Motor neuron (in vitro differentiated cells): ENCODE measurements around the gene MRPS18B. TPM values are rescaled to one million over a fixed set of nuclear protein-coding genes. Genes with fewer than 3 reads are reported as not detected.

Experiments
- ATAC-seq, 8 experiments: fragments of 200-7000 bp; cut with Tn5 transposase; replicated peaks in 6 of 8; 2 replicates each; pipeline ENCODE4 v1.8.0; 2021; ENCODE audit warnings: mild to moderate bottlenecking in 8 of 8, moderate library complexity in 8 of 8
- H3K27ac ChIP-seq, 2 donors: fragments of 250-450 bp; sonication (Bioruptor Pico); 2 replicates each; pipeline ENCODE4 v1.9.0; 2021; ENCODE audit warnings: antibody characterized with exemption in 2 of 2, mild to moderate bottlenecking in 2 of 2, moderate library complexity in 1 of 2
- H3K4me1 ChIP-seq, 2 donors: fragments of 250-450 bp; sonication (Bioruptor Pico); replicated peaks in 1 of 2; 2 replicates each; pipeline ENCODE4 v1.6.1; 2021; ENCODE audit warnings: antibody characterized with exemption in 2 of 2, mild to moderate bottlenecking in 2 of 2, moderate library complexity in 1 of 2
- H3K4me3 ChIP-seq, 5 donors: fragments of 250-450 bp; sonication (Bioruptor Pico); 2 replicates each; pipeline ENCODE4 v1.9.0; 2021; ENCODE audit warnings: antibody characterized with exemption in 5 of 5, mild to moderate bottlenecking in 5 of 5, moderate library complexity in 4 of 5
- WGBS, 10 experiments: fragments of 450-650 bp; shearing (Covaris generic); methylation state at CpG; one replicate each; pipeline ENCODE4 v1.0.0; 2022; 5-methylcytosine and 5-hydroxymethylcytosine counted together
- in situ Hi-C, 9 experiments: fragments of 400-800 bp; cut with MboI; loops; one replicate each; pipeline ENCODE4 v1.15.0; 2021; ENCODE audit warnings: low sequenced_read_pairs in 9 of 9, low pct_unique_long_range_greater_than_20kb in 2 of 9; ENCODE audit not compliant: unreplicated experiment in 9 of 9
- total RNA-seq, 8 experiments: library from RNA; unstranded; fragments of 300-600 nt; gene quantifications; 2 replicates each; pipeline versions ENCODE4 v1.2.3 to v1.2.4, GENCODE V29; 2022

Gene MRPS18B
- total RNA-seq, 8 experiments from 2014 or later, result 56.0 to 105 (median 62.8) TPM

GRCh38 chr6:30612687-30613248 lies 4.9 kb upstream of the MRPS18B start:
- Histone ChIP-seq H3K4me1 (peaks cover 10 to 17% of the 10 kb centered on the region in 2 donors), H3K4me3 (no peak overlapping the region), H3K27ac (no peak overlapping the region)
- in situ Hi-C loops, result no loop called here
- no peak for ATAC-seq
- WGBS, 10 experiments, result 0 to 100% (median 82%) methylated on average over 1 to 6 of the region's 6 CpGs

GRCh38 chr6:30613251-30614043 lies 4.2 kb upstream of the MRPS18B start:
- in situ Hi-C loops, result no loop called here
- Histone ChIP-seq H3K4me3 (peak overlapping the region in 2 of 5 donors; percentile 86 to 99), H3K27ac (no peak overlapping the region), H3K4me1 (peaks cover 10 to 19% of the 10 kb centered on the region in 2 donors)
- no peak for ATAC-seq

GRCh38 chr6:30614044-30614842 lies 3.4 kb upstream of the MRPS18B start:
- Histone ChIP-seq H3K4me3 (peak overlapping the region; percentile 73 to 99 (median 86)), H3K27ac (peak overlapping the region; percentile 67 to 96), H3K4me1 (peaks cover 10 to 23% of the 10 kb centered on the region in 2 donors)
- in situ Hi-C loops, result no loop called here
- 9 to 100% (median 63%) methylated on average over 1 to 8 of the region's 8 CpGs for WGBS, 10 experiments
- ATAC-seq, result no peak

- H3K4me3 ChIP-seq, result peak overlapping the region; percentile 73 to 99 (median 86)
- H3K4me1 ChIP-seq, result peaks cover 10 to 23% of the 10 kb centered on the region in 2 donors
- 0 to 4% (median 0%) methylated on average over 1 to 6 of the region's 6 CpGs; no CpG with 5 or more reads in 1 of the 10 experiments for WGBS, 10 experiments
- peak overlapping the region; percentile 96 to 99 for H3K27ac ChIP-seq
- peak; percentile 27 to 63 (median 58) for ATAC-seq
- in situ Hi-C loops, result no loop called here
Measured at GRCh38 chr6:30614843-30615218, 2.8 kb upstream of the MRPS18B start.

GRCh38 chr6:30615219-30615957 lies 2.3 kb upstream of the MRPS18B start:
- 0 to 3% (median 0%) methylated on average over 2 to 10 of the region's 10 CpGs for WGBS, 10 experiments
- peak in 4 of 8 experiments; percentile 0 to 7 (median 2) for ATAC-seq
- H3K4me1 ChIP-seq, result peaks cover 10 to 23% of the 10 kb centered on the region in 2 donors
- peak overlapping the region; percentile 73 to 99 (median 86) for H3K4me3 ChIP-seq
- H3K27ac ChIP-seq, result peak overlapping the region; percentile 96 to 99
- in situ Hi-C loops, result no loop called here

- 0 to 20% (median 0%) methylated on average over 2 to 10 of the region's 10 CpGs; no CpG with 5 or more reads in 1 of the 10 experiments for WGBS, 10 experiments
- Histone ChIP-seq H3K4me3 (peak overlapping the region; percentile 73 to 99 (median 86)), H3K4me1 (peaks cover 10 to 23% of the 10 kb centered on the region in 2 donors), H3K27ac (peak overlapping the region; percentile 96 to 99)
- in situ Hi-C loops, result no loop called here
- no peak for ATAC-seq
Measured at GRCh38 chr6:30615958-30616810, 1.5 kb upstream of the MRPS18B start.

GRCh38 chr6:30616811-30617564 lies 652 bp upstream of the MRPS18B start, which contains the start of gene PPP1R10:
Gene PPP1R10 (minus strand): TSS chr6:30617243. CDS start chr6:30609944, 7,299 bp downstream.
- 0 to 14% (median 1%) methylated on average over 1 to 31 of the region's 40 CpGs; no CpG with 5 or more reads in 1 of the 10 experiments for WGBS, 10 experiments
- H3K4me3 ChIP-seq, result peak within 1 kb of the TSS; percentile 73 to 99 (median 86)
- in situ Hi-C loops, result no loop called here
- H3K27ac ChIP-seq, result peak within 1 kb of the TSS; percentile 99
- peaks cover 10 to 23% of the 10 kb centered on the region in 2 donors for H3K4me1 ChIP-seq
- peak; percentile 65 to 90 (median 86) for ATAC-seq

GRCh38 chr6:30618270-30618797 lies 694 bp downstream of the MRPS18B start:
- peak overlapping the region; percentile 99 for H3K27ac ChIP-seq
- 0 to 20% (median 9%) methylated on average over 1 to 7 of the region's 8 CpGs for WGBS, 10 experiments
- peaks cover 10 to 20% of the 10 kb centered on the region in 2 donors for H3K4me1 ChIP-seq
- in situ Hi-C loops, result no loop called here
- peak in 3 of 8 experiments; percentile 2 to 9 (median 8) for ATAC-seq
- H3K4me3 ChIP-seq, result peak overlapping the region; percentile 57 to 99 (median 66)

- Histone ChIP-seq H3K4me3 (no peak overlapping the region), H3K4me1 (peaks cover 0 to 8% of the 10 kb centered on the region in 2 donors), H3K27ac (no peak overlapping the region)
- 90 to 100% (median 100%) methylated on average over 1 to 10 of the region's 11 CpGs; no CpG with 5 or more reads in 1 of the 10 experiments for WGBS, 10 experiments
- ATAC-seq, result no peak
- in situ Hi-C loops, result no loop called here
Measured at GRCh38 chr6:30619561-30619960, 1.9 kb downstream of the MRPS18B start.

- no peak overlapping the region for H3K27ac ChIP-seq
- WGBS, 10 experiments, result 90 to 100% (median 100%) methylated on average over 1 to 7 of the region's 8 CpGs; no CpG with 5 or more reads in 3 of the 10 experiments
- no peak for ATAC-seq
- in situ Hi-C loops, result no loop called here
- no peak overlapping the region for H3K4me3 ChIP-seq
- peaks cover 10 to 11% of the 10 kb centered on the region in 2 donors for H3K4me1 ChIP-seq
Measured at GRCh38 chr6:30625511-30625910, 7.9 kb downstream of the MRPS18B start.
